GM21526 (cell line): Measurements from ENCODE around the gene SHOX.
"Not testable (repeated sequence)": the region's sequence is repeated elsewhere in the genome, so short reads cannot be mapped to it uniquely, and the experiment has no call there.

Source experiments
- ATAC-seq: cut with Tn5 transposase; IDR thresholded peaks from one replicate; pipeline ENCODE4 v1.9.1; 2021; ENCODE audit warnings: moderate library complexity; ENCODE audit not compliant: unreplicated experiment, low FRiP score

The SHOX gene

DNA sequence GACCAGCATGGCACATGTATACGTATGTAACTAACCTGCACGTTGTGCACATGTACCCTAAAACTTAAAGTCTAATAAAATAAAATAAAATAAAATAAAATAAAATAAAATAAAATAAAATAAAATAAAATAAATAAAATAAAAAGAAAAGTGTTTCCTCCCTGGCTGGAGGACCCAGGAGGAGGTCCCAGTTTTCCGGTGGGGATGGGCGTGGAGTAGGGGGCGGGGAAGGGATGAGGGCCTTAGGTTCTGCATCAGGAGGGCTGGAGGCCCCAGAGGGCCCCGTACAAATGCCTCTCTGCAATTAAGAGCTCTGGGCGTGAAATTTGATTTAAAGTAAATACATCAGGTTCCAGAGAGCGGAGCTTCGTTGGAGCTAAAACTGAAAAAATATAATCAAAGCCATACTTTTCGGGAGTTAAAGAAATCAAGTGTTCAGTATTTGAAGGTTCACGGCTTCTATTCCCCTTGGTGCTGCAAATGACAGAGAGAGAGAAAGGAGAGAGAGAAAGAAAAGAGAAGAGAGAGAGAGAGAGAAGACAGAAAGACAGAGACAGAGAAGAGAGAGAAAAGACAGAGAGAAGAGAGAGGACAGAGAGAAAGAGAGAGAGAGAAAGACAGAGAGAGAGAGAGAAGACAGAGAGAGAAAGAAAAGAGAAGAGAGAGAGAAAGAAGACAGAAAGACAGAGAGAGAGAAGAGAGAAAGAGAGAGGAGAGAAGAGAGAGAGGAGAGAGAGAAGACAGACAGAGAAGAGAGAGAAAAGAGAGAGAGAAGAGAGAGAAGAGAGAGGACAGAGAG, 8.7 kb upstream of the SHOX start:
- no peak for ATAC-seq

DNA sequence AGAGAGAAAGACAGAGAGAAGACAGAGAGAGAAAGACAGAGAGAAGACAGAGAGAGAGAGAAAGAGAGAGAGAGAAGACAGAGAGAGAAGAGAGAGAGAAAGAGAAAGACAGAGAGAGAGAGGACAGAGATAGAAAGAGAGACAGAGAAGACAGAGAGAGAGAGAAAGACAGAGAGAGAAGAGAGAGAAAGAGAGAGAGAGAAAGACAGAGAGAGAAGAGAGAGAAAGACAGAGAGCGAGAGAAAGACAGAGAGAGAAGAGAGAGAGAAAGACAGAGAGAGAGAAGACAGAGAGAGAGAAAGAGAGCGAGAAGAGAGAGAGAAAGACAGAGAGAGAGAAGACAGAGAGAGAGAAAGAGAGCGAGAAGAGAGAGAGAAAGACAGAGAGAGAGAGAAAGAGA, 7.8 kb upstream of the SHOX start:
- not testable (repeated sequence) for ATAC-seq

DNA sequence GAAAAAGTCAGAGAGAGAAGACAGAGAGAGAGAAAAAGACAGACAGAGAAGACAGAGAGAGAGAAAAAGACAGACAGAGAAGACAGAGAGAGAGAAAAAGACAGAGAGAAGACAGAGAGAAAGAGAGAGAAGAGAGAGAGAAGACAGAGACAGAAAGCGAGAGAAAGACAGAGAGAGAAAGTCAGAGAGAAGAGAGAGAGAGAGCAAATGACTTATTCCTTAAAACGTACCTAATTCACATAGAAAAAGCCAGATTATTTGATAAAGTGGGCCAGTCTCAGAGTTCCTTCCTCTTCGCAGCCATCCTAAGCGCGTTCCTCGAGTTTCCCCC, 7.4 kb upstream of the SHOX start:
- ATAC-seq, result no peak

DNA sequence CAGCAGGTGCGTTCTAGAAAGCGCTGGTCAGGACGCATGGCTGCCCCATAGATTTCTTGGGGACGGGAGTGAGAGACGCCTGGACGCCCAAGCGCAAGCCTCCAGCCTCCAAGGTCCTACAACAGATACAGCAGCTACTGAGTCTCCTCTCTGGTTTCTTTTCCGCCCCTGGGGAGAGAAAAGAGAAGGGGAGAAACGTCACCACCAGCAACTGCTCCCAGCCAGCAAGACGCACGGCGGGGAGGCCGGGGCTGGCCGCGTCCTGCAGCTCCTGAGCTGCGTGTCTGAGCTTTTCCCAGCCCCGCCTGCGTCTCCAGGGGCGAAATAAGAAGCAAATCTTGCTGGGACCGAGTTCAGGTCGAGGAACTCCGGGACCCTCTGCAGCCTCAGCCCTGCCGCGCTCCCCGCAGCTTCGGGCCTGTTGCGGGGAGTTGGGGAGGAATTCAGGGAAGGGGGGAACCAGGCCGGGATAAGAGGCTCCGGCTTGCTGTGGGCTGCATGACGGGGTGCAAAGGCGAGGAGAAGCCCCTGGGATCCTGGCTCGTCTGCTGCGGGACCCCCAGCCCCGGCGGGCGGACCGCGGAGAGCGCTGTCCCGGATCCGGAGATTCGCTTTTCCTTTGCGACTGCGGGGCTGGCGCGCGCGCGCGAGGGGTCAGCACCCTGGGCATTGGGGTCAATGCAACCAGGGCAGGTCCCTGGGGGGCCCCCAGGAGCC, 6.8 kb upstream of the SHOX start:
- no peak for ATAC-seq

DNA sequence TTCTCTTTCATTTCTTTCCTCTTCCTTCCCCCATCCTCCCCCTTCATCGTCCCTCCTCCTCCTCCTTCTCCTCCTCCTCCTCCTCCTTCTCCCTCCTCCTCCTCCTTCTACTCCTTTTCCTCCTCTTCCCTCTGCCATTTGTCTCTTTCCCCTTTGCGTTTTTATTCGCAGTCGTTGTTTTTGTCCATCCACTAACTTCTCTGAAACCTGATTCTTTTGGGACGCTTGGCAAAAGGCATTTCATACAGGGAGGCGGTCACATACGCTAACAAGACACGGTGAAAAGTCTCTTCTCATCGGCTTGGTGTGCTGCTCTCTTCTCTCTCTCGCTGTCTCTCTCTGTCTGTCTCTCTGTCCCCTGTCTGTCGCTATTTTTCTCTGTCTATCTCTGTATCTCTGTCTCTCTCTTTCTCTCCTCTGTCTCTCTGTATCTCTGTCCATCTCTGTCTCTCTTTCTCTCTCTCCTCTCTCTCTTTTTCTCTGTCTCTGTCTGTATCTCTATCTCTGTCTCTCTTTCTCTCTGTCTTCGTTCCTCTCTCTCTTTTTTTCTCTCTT, 5.4 kb upstream of the SHOX start:
- no peak for ATAC-seq

DNA sequence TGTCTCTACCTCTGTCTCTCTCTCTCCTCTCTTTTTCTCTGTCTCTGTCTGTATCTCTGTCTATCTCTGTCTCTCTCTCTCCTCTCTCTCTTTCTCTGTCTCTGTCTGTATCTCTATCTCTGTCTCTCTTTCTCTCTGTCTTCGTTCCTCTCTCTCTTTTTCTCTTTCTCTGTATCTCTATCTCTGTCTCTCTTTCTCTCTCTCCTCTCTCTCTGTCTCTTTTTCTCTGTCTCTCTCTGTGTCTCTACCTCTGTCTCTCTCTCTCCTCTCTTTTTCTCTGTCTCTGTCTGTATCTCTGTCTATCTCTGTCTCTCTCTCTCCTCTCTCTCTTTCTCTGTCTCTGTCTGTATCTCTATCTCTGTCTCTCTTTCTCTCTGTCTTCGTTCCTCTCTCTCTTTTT, 4.5 kb upstream of the SHOX start:
- ATAC-seq, result not testable (repeated sequence)

DNA sequence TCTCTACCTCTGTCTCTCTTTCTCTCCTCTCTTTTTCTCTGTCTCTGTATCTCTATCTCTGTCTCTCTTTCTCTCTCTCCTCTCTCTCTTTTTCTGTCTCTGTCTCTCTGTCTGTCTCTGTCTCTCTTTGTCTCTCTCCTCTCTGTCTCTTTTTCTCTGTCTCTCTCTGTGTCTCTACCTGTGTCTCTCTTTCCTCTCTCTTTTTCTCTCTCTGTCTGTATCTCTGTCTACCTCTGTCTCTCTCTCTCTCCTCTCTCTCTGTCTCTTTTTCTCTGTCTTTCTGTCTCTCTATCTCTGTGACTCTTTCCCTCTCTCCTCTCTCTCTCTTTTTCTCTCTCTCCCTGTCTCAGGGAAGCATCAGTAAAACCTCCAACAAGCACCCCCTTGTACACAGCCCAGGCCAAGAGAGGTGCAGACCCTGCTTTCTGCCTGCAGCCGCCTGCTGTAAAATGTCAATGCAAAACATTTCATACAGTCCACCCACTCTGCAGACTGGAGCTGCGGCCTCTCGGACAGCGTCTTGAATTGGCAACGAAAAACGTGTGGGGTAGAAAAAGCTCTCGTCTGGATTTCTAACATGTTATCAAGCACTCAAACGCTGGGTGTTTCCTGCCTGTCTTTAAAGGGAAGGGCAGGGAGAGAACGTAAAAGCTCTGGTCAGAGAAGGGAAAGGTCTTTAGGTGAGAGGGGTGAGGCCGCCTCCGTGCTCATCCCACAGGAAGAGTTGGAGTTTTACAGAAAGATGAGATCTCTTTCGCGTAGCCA, 3.7 kb upstream of the SHOX start:
- no peak for ATAC-seq

DNA sequence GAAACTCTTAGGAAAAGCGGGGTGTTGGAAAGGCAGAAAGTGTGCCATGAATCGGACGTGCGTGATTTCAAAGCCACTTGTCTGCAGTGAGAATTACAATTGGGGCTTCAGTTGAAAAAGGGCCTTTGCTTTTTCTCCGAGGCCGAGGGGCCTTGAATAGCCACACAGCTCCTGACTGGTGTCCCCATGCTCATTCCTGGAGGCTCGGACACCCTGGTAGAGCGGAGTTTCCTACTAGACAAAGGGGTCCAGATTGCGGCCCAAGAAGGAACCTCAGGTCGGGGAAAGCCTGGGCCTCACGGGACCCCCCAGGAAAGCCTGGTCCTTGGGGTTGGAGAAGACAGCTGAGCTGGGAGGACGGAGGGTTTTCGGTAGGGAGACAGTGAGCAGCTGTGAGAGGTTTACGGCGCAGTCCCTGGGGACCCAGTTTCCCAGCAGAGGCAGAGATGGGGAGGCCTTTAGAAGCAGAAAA, 3.0 kb upstream of the SHOX start:
- ATAC-seq, result no peak

DNA sequence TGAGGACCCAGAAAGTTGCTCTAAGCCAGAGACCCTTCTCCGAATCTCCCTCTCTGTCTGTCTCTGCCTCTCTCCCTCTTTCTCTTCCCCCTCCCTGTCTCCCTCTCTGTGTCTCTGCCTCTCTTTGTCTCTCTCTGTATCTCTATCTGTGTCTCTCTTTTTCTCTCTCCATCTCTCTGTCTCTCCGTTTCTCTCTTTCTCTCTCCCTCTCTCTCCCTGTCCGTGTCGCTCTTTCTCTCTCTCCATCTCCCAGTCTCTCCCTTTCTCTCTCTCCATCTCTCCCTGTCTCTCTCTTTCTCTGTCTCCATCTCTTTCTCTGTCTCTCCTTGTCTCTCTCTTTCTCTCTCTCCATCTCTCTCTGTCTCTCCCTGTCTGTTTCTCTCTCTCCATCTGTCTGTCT, 2.6 kb upstream of the SHOX start:
- no peak for ATAC-seq

DNA sequence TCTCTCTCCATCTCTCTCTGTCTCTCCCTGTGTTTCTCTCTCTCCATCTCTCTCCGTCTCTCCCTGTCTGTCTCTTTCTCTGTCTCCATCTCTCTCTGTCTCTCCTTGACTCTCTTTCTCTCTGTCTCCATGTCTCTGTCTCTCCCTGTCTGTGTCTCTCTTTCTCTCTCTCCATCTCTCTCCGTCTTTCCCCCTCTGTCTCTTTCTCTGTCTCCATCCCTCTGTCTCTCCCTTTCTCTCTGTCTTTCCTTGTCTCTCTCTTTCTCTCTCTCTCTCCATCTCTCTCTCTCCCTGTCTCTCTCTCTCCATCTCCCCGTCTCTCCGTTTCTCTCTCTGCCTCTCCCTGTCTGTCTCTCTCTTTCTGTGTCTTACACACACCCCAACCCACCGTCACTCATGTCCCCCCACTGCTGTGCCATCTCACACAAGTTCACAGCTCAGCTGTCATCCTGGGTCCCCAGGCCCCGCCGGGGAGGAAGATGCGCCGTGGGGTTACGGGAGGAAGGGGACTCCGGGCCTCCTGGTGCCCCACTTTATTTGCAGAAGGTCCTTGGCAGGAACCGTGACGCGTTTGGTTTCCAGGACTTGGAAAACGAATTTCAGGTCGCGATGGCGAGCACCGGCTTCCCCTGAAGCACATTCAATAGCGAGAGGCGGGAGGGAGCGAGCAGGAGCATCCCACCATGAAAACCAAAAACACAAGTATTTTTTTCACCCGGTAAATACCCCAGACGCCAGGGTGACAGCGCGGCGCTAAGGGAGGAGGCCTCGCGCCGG, 1.2 kb upstream of the SHOX start:
- ATAC-seq, result no peak

DNA sequence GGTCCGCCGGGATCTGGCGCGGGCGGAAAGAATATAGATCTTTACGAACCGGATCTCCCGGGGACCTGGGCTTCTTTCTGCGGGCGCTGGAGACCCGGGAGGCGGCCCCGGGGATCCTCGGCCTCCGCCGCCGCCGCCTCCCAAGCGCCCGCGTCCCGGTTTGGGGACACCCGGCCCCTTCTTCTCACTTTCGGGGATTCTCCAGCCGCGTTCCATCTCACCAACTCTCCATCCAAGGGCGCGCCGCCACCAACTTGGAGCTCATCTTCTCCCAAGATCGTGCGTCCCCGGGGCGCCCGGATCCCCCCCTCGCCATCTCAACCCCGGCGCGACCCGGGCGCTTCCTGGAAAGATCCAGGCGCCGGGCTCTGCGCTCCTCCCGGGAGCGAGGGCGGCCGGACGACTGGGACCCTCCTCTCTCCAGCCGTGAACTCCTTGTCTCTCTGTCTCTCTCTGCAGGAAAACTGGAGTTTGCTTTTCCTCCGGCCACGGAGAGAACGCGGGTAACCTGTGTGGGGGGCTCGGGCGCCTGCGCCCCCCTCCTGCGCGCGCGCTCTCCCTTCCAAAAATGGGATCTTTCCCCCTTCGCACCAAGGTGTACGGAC, 482 bp upstream of the SHOX start:
- no peak for ATAC-seq

DNA sequence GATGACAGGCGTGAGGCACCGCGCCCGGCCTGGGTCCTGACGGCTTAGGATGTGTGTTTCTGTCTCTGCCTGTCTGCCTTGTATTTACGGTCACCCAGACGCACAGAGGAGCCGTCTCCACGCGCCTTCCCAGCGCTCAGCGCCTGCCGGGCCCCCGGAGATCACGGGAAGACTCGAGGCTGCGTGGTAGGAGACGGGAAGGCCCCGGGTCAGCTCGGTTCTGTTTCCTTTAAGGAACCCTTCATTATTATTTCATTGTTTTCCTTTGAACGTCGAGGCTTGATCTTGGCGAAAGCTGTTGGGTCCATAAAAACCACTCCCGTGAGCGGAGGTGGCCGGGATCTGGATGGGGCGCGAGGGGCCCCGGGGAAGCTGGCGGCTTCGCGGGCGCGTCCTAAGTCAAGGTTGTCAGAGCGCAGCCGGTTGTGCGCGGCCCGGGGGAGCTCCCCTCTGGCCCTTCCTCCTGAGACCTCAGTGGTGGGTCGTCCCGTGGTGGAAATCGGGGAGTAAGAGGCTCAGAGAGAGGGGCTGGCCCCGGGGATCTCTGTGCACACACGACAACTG, 1.3 kb downstream of the SHOX start:
- ATAC-seq, result no peak

DNA sequence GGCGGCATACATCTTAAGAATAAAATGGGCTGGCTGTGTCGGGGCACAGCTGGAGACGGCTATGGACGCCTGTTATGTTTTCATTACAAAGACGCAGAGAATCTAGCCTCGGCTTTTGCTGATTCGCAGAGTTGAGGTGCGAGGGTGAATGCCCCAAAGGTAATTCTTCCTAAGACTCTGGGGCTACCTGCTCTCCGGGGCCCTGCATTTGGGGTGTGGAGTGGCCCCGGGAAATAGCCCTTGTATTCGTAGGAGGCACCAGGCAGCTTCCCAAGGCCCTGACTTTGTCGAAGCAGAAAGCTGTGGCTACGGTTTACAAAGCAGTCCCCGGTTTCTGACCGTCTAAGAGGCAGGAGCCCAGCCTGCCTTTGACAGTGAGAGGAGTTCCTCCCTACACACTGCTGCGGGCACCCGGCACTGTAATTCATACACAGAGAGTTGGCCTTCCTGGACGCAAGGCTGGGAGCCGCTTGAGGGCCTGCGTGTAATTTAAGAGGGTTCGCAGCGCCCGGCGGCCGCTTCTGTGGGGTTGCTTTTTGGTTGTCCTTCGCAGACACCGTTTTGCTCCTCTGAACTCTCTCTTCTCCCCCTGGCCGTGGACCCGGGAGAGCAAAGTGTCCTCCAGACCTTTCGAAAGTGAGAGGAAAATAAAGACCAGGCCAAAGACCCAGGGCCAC, 1.9 kb downstream of the SHOX start:
- ATAC-seq, result no peak

DNA sequence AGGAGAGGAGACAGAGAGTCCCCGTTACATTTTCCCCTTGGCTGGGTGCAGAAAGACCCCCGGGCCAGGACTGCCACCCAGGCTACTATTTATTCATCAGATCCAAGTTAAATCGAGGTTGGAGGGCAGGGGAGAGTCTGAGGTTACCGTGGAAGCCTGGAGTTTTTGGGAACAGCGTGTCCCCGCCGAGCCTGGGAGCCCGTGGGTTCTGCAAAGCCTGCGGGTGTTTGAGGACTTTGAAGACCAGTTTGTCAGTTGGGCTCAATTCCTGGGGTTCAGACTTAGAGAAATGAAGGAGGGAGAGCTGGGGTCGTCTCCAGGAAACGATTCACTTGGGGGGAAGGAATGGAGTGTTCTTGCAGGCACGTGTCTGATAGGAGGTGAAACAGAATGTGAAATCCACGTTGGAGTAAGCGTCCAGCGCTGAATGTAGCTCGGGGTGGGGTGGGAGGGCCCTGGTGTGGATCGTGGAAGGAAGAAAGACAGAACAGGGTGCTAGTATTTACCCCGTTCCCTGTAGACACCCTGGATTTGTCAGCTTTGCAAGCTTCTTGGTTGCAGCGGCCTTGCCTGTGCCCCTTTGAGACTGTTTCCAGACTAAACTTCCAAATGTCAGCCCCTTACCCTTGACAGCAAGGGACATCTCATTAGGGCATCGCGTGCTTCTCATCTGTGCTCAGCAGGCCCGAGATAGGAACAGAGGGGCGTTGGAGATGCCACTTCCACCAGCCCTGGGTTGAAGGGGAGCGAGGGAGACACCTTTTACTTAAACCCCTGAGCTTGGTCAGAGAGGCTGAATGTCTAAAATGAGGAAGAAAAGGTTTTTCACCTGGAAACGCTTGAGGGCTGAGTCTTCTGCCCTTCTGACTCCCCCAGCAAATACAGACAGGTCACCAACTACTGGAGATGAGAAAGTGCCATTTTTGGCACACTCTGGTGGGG, 2.7 kb downstream of the SHOX start:
- no peak for ATAC-seq

DNA sequence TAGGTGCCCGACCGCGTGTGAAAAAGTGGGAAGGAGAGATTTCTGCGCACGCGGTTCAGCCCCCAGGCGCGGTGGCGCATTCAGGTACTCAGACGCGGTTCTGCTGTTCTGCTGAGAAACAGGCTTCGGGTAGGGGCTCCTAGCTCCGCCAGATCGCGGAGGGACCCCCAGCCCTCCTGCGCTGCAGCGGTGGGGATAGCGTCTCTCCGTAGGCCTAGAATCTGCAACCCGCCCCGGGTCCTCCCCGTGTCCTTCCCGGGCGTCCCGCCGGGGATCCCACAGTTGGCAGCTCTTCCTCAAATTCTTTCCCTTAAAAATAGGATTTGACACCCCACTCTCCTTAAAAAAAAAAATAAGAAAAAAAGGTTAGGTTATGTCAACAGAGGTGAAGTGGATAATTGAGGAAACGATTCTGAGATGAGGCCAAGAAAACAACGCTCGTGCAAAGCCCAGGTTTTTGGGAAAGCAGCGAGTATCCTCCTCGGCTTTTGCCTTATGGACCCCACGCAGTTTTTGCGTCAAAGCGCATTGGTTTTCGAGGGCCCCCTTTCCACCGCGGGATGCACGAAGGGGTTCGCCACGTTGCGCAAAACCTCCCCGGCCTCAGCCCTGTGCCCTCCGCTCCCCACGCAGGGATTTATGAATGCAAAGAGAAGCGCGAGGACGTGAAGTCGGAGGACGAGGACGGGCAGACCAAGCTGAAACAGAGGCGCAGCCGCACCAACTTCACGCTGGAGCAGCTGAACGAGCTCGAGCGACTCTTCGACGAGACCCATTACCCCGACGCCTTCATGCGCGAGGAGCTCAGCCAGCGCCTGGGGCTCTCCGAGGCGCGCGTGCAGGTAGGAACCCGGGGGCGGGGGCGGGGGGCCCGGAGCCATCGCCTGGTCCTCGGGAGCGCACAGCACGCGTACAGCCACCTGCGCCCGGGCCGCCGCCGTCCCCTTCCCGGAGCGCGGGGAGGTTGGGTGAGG, 3.7 kb downstream of the SHOX start:
- ATAC-seq, result no peak

DNA sequence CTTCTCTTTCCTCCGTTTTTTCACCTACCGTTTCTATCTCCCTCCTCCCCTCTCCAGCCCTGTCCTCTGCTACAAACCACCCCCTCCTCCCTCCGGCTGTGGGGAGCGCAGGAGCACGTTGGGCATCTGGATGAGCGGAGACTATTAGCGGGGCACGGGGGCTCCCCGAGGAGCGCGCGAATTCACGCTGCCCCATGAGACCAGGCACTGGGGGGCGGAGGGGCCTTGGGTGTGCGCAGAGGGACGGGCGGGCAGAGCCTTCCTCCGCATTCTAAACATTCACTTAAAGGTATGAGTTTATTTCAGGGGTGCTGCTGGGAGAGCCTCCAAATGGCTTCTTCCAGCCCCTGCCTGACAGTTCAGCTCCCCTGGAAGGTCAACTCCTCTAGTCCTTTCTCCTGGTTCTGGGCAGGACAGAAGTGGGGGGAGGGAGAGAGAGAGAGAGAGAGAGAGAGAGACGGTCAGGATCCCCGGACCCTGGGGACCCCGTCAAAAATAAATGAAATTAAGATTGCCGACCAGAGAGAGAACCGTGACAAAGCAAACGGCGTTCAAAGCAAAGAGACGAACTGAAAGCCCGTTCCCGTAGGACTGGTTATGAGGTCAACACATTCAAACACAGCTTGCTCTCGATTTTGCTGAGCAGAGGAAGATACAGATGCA, 5.0 kb downstream of the SHOX start:
- no peak for ATAC-seq
